Right atrium auricular region (tissue), 2 donors: ENCODE results near the gene PKDCC. TPM values are rescaled to one million over a fixed set of nuclear protein-coding genes. Genes with fewer than 3 reads are reported as not detected.

Experiments used
- DNase-seq: peaks from one replicate; pipeline ENCODE4 v3.0.0-alpha.2; 2019; ENCODE audit warnings: low spot score
- H3K27ac ChIP-seq, 2 donors: fragments of 200-600 bp; sonication (generic); 1 replicate in 1 of 2; 2 replicates in 1 of 2; pipeline ENCODE4 v1.5.1; 2016 to 2019
- H3K27me3 ChIP-seq, 2 donors: fragments of 200-600 bp; sonication (generic); one replicate each; pipeline versions ENCODE4 v1.5.1 to v1.6.0; 2017 to 2019
- H3K36me3 ChIP-seq: fragments of 200-600 bp; sonication (generic); one replicate; pipeline ENCODE4 v1.5.1; 2016
- H3K4me1 ChIP-seq, 2 donors: fragments of 200-600 bp; sonication (generic); one replicate each; pipeline versions ENCODE4 v1.5.1 to v1.6.0; 2017 to 2019
- H3K4me3 ChIP-seq, 2 donors: fragments of 200-600 bp; sonication (generic); 1 replicate in 1 of 2; 2 replicates in 1 of 2; pipeline ENCODE4 v1.5.1; 2017 to 2019; ENCODE audit warnings: mild to moderate bottlenecking in 1 of 2, moderate library complexity in 1 of 2
- H3K9me3 ChIP-seq, 2 donors: fragments of 200-600 bp; sonication (generic); one replicate each; pipeline ENCODE4 v1.5.1; 2019
- total RNA-seq, 2 donors: library from RNA; depleted of rRNA; stranded (reverse); fragments of >200 nt; gene quantifications; one replicate each; pipeline ENCODE4 v1.1.0, GENCODE V29; 2016
- TF ChIP-seq, protein P1 (sequence below), 2 donors: fragments of 200-600 bp; sonication (generic); IDR thresholded peaks; one replicate each; pipeline ENCODE4 v1.5.1; 2019; ENCODE audit warnings: antibody characterized with exemption in 2 of 2

Gene PKDCC
- total RNA-seq, 2 donors from 2014 or later = 66.0 to 128 TPM

DNA sequence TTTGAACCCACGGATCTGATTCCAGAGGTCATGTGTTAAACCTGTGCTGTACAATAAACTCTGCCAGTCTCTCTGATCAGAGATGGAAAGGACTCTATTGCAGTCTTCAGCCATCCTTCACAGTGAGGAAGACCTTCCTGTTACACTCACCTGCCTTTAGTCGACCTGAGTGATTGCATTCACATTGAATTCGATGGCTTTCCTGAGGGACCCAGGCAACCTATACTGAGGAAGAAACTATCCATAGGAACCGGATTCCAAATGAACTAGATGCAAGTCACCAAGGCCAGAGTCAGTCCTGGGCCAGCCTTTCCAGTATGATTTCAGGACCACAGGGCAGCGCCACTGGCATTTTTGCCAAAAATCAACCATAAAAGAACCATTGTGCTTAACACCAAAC lies 56.8 kb downstream of the PKDCC start:
- Histone ChIP-seq H3K36me3 (no peaks in the 10 kb centered on the region), H3K4me3 (no peak overlapping the region), H3K4me1 (peaks cover 0 to 25% of the 10 kb centered on the region in 2 donors), H3K9me3 (no peaks in the 10 kb centered on the region), H3K27me3 (no peaks in the 10 kb centered on the region), H3K27ac (no peak overlapping the region)
- DNase-seq = no peak
- TF ChIP-seq, protein P1, sequence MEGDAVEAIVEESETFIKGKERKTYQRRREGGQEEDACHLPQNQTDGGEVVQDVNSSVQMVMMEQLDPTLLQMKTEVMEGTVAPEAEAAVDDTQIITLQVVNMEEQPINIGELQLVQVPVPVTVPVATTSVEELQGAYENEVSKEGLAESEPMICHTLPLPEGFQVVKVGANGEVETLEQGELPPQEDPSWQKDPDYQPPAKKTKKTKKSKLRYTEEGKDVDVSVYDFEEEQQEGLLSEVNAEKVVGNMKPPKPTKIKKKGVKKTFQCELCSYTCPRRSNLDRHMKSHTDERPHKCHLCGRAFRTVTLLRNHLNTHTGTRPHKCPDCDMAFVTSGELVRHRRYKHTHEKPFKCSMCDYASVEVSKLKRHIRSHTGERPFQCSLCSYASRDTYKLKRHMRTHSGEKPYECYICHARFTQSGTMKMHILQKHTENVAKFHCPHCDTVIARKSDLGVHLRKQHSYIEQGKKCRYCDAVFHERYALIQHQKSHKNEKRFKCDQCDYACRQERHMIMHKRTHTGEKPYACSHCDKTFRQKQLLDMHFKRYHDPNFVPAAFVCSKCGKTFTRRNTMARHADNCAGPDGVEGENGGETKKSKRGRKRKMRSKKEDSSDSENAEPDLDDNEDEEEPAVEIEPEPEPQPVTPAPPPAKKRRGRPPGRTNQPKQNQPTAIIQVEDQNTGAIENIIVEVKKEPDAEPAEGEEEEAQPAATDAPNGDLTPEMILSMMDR (IDR thresholded peaks at IDR 0.05) = no peak

DNA sequence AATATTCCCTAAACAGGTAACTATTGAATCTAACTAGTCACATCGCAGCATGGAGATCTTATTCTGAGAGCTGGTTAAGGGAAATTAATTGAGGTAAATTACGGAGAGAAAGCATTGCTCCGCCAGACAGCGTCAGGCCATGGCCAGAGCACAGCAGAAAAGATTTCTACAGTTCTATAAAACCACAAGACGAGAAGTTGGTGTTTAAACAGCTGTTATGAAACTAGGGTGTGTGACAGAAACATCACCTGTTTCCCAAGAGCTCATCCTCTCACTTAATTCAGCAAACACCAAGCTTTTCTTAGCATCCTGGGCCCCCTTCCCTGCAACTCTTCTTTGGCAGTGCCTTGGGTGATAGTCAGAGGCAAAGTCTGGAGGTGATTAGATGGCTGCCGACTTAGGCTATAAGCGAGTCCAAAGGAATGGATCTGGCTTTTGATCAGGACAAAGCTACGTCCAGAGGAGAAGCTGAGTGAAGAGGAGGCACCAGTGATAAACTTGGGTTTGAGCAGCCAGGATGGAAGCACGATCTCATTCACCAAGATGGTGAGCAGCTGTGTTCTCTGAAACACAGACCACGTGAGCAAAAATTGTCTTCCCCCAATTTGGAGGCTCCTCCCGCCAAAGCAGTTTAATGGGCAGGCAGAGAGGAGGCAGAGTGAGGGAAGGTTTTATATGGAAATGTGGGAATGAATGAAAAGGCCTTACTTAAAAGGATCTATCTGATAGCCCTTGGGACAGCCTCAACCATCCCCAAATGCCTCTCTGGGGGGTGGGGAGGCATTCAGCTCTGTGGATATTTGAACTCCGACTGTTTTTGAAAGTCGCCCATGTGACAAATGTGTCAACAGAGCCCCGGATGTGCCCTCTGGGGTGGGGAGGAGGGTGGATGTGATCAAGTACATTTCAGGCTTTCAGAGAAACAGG lies 57.8 kb downstream of the PKDCC start:
- DNase-seq = no peak
- Histone ChIP-seq H3K4me3 (no peak overlapping the region), H3K27ac (peak overlapping the region; percentile 8 to 12), H3K27me3 (no peaks in the 10 kb centered on the region), H3K9me3 (no peaks in the 10 kb centered on the region), H3K4me1 (peaks cover 0 to 25% of the 10 kb centered on the region in 2 donors), H3K36me3 (no peaks in the 10 kb centered on the region)
- TF ChIP-seq, protein P1 (IDR thresholded peaks at IDR 0.05) = no peak

DNA sequence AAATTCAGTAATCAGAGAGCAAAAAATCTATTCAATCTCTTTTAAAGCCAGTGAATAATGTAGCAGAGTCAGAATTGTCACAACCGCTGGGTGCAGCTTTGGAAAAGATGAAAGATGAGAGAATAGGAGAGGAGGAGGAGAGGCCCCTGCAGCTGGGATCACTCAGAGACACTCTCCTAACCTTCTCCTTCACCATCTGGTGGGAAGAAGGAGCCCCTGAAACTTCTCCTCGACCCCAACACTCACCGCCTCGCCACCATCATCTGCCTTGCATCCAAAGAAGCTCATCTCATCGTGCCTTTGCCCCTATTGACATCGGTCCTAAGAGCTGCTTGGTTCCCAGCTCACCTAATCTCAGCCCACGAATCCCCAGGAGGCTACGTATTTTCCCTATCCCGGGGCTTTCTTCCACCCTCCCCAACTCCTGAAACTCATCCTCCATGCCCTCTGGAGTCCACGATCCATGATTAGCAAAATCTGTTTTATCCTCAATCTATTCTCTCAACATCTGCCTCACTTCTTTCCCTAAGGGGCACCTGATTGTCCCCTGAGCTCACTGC lies 58.5 kb downstream of the PKDCC start:
- no peak for DNase-seq
- Histone ChIP-seq H3K27ac (peak overlapping the region in 1 of 2 donors; percentile 12), H3K4me1 (peaks cover 0 to 24% of the 10 kb centered on the region in 2 donors), H3K9me3 (no peaks in the 10 kb centered on the region), H3K36me3 (no peaks in the 10 kb centered on the region), H3K4me3 (no peak overlapping the region), H3K27me3 (no peaks in the 10 kb centered on the region)
- TF ChIP-seq, protein P1 (IDR thresholded peaks at IDR 0.05) = no peak

DNA sequence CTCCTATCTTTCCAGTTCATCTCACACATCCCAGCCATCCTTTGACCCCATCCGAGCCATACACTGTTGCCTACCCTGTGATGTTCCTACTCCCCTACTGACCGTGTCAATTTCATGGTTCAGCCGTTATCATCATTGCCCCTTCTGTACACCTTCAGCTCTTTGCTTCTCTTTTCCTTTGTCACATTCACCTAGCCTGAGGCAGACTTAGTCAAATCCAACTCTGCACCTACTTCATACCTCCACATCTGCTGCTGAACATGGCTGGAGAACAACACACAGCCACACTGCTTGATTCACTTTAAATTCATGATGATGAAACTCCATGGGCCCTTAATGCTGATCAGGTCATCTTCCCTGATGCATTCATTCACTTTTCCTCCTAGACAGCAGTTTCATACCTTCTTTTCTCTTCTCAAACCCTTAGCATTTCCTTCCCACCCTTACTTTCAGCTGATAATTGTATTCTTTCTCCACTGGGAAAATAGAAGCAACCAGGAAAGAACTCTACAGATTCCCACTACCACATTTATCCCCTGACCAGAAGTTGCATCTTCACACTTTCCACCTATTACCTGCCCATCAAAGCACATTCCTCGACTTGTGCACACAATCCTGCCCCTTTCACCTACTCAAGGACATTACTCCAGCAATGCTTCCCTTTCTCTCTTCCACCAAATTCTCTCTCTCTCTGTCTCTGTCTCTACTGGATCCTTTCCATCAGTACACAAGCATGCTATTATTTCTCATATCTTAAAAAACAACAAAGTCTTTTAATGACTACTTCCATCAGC lies 59.6 kb downstream of the PKDCC start:
- DNase-seq = no peak
- H3K4me3 ChIP-seq = no peak overlapping the region
- TF ChIP-seq, protein P1 (IDR thresholded peaks at IDR 0.05) = no peak
- H3K4me1 ChIP-seq = peaks cover 0 to 13% of the 10 kb centered on the region in 2 donors
- H3K27ac ChIP-seq = no peak overlapping the region
- H3K27me3 ChIP-seq = no peaks in the 10 kb centered on the region
- no peaks in the 10 kb centered on the region for H3K36me3 ChIP-seq
- no peaks in the 10 kb centered on the region for H3K9me3 ChIP-seq

Other genes with a start within 250 kb of the PKDCC start
- gene EML4, start 121.3 kb downstream of the PKDCC start, total RNA-seq = 1 to 10 TPM; 4.4 to 9.3 TPM